Stimulated activated memory B cell treated with anti-CD40 and anti-IgM and Interleukin-4, amounts not matched to agents 10 μg/mL and 1 μg/mL and 100 μg/mL, for 72 hours (primary cell): ENCODE results near the gene SCN4A.
A peak's percentile ranks its signal among the peaks of the same experiment; 100 is the strongest.

Experiments
- ATAC-seq: fragments of 150-1000 bp; cut with Tn5 transposase; 2 replicates; pipeline ENCODE4 v1.10.0; 2021
- H3K27ac Mint-ChIP-seq: one replicate; pipeline ENCODE4 v1.8.0; 2022; ENCODE audit warnings: mild to moderate bottlenecking, mixed read lengths
- H3K27me3 Mint-ChIP-seq: one replicate; pipeline ENCODE4 v1.8.0; 2022; ENCODE audit warnings: mixed read lengths
- H3K36me3 Mint-ChIP-seq: one replicate; pipeline ENCODE4 v1.8.0; 2022; ENCODE audit warnings: mixed read lengths
- H3K4me1 Mint-ChIP-seq: one replicate; pipeline ENCODE4 v1.8.0; 2022; ENCODE audit warnings: mixed read lengths
- H3K4me3 Mint-ChIP-seq: one replicate; pipeline ENCODE4 v1.8.0; 2022; ENCODE audit warnings: mild to moderate bottlenecking, moderate library complexity, mixed read lengths
- H3K9me3 Mint-ChIP-seq: one replicate; pipeline ENCODE4 v1.8.0; 2022; ENCODE audit warnings: mixed read lengths

The SCN4A gene

GRCh38 chr17:64004903-64005733 lies 32.4 kb upstream of the SCN4A start:
- Mint-ChIP-seq H3K27me3 (peaks cover 6% of the 10 kb centered on the region), H3K9me3 (no peaks in the 10 kb centered on the region), H3K4me3 (no peak overlapping the region), H3K4me1 (peaks cover 39% of the 10 kb centered on the region), H3K36me3 (peaks cover 44% of the 10 kb centered on the region), H3K27ac (no peak overlapping the region)
- no peak for ATAC-seq

GRCh38 chr17:64004218-64004770 lies 31.6 kb upstream of the SCN4A start:
- Mint-ChIP-seq H3K27ac (no peak overlapping the region), H3K4me3 (no peak overlapping the region), H3K27me3 (peaks cover 14% of the 10 kb centered on the region), H3K4me1 (peaks cover 36% of the 10 kb centered on the region), H3K36me3 (peaks cover 39% of the 10 kb centered on the region), H3K9me3 (no peaks in the 10 kb centered on the region)
- no peak for ATAC-seq

GRCh38 chr17:64003526-64004121 lies 30.9 kb upstream of the SCN4A start:
- no peak overlapping the region for H3K27ac Mint-ChIP-seq
- H3K4me1 Mint-ChIP-seq = peaks cover 36% of the 10 kb centered on the region
- no peak overlapping the region for H3K4me3 Mint-ChIP-seq
- H3K9me3 Mint-ChIP-seq = no peaks in the 10 kb centered on the region
- ATAC-seq = no peak
- peaks cover 21% of the 10 kb centered on the region for H3K27me3 Mint-ChIP-seq
- H3K36me3 Mint-ChIP-seq = peaks cover 39% of the 10 kb centered on the region

- ATAC-seq = no peak
- Mint-ChIP-seq H3K4me1 (peaks cover 37% of the 10 kb centered on the region), H3K27me3 (peaks cover 28% of the 10 kb centered on the region), H3K36me3 (peaks cover 37% of the 10 kb centered on the region), H3K27ac (no peak overlapping the region), H3K9me3 (no peaks in the 10 kb centered on the region), H3K4me3 (no peak overlapping the region)
Observed at GRCh38 chr17:64002658-64003525, 30.2 kb upstream of the SCN4A start.

GRCh38 chr17:64001763-64002529 lies 29.2 kb upstream of the SCN4A start:
- H3K36me3 Mint-ChIP-seq = peaks cover 34% of the 10 kb centered on the region
- H3K27ac Mint-ChIP-seq = no peak overlapping the region
- peaks cover 31% of the 10 kb centered on the region for H3K4me1 Mint-ChIP-seq
- no peak for ATAC-seq
- no peak overlapping the region for H3K4me3 Mint-ChIP-seq
- peaks cover 33% of the 10 kb centered on the region for H3K27me3 Mint-ChIP-seq
- H3K9me3 Mint-ChIP-seq = no peaks in the 10 kb centered on the region

GRCh38 chr17:64001091-64001579 lies 28.4 kb upstream of the SCN4A start:
- H3K9me3 Mint-ChIP-seq = no peaks in the 10 kb centered on the region
- peaks cover 34% of the 10 kb centered on the region for H3K36me3 Mint-ChIP-seq
- H3K27me3 Mint-ChIP-seq = peaks cover 33% of the 10 kb centered on the region
- H3K27ac Mint-ChIP-seq = no peak overlapping the region
- no peak overlapping the region for H3K4me3 Mint-ChIP-seq
- ATAC-seq = no peak
- peaks cover 26% of the 10 kb centered on the region for H3K4me1 Mint-ChIP-seq

- H3K9me3 Mint-ChIP-seq = no peaks in the 10 kb centered on the region
- ATAC-seq = no peak
- H3K4me3 Mint-ChIP-seq = no peak overlapping the region
- H3K27ac Mint-ChIP-seq = no peak overlapping the region
- peaks cover 23% of the 10 kb centered on the region for H3K36me3 Mint-ChIP-seq
- peaks cover 33% of the 10 kb centered on the region for H3K27me3 Mint-ChIP-seq
- peaks cover 21% of the 10 kb centered on the region for H3K4me1 Mint-ChIP-seq
Observed at GRCh38 chr17:63999680-64000531, 27.2 kb upstream of the SCN4A start.

GRCh38 chr17:63998721-63999679 lies 26.3 kb upstream of the SCN4A start:
- peaks cover 19% of the 10 kb centered on the region for H3K36me3 Mint-ChIP-seq
- ATAC-seq = peak; percentile 28
- H3K27me3 Mint-ChIP-seq = peaks cover 33% of the 10 kb centered on the region
- H3K4me3 Mint-ChIP-seq = peak overlapping the region; percentile 85
- peaks cover 21% of the 10 kb centered on the region for H3K4me1 Mint-ChIP-seq
- H3K27ac Mint-ChIP-seq = peak overlapping the region; percentile 4
- no peaks in the 10 kb centered on the region for H3K9me3 Mint-ChIP-seq

GRCh38 chr17:63998050-63998720 lies 25.5 kb upstream of the SCN4A start, which contains the start of gene PRR29:
Gene PRR29 (plus strand): TSS chr17:63998351. CDS start chr17:63998365, 14 bp downstream.
- Mint-ChIP-seq H3K36me3 (peaks cover 11% of the 10 kb centered on the region), H3K27me3 (peaks cover 33% of the 10 kb centered on the region), H3K4me1 (peaks cover 26% of the 10 kb centered on the region), H3K27ac (peak within 1 kb of the TSS; percentile 4), H3K9me3 (no peaks in the 10 kb centered on the region), H3K4me3 (peak within 1 kb of the TSS; percentile 85)
- ATAC-seq = peak; percentile 71

GRCh38 chr17:63997341-63998048 lies 24.8 kb upstream of the SCN4A start:
- Mint-ChIP-seq H3K9me3 (no peaks in the 10 kb centered on the region), H3K27me3 (peaks cover 39% of the 10 kb centered on the region), H3K27ac (peak overlapping the region; percentile 4), H3K4me1 (peaks cover 31% of the 10 kb centered on the region), H3K4me3 (peak overlapping the region; percentile 85), H3K36me3 (peaks cover 8% of the 10 kb centered on the region)
- ATAC-seq = no peak

- Mint-ChIP-seq H3K4me3 (no peak overlapping the region), H3K36me3 (peaks cover under 1% of the 10 kb centered on the region), H3K9me3 (no peaks in the 10 kb centered on the region), H3K27ac (no peak overlapping the region), H3K27me3 (peaks cover 48% of the 10 kb centered on the region), H3K4me1 (peaks cover 37% of the 10 kb centered on the region)
- ATAC-seq = no peak
Observed at GRCh38 chr17:63996430-63997182, 23.9 kb upstream of the SCN4A start.
